ENCODE results near the gene ZFP30.

DNA sequence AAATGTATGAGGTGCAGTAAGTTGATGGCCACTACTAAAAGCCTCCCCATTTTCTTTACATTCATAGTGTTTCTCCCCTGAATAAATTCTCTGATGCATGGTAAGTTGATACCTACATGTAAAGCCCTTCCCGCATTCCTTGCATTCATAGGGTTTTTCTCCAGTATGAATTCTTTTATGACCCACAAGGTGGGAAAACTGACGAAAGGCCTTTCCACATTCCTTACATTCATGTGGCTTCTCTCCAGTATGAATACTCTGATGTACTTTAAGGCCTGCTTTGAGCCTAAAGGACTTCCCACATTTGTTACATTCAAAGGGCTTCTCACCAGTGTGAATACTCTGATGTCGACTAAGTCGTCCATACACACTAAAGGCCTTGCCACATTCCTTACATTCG, 43.8 kb upstream of the ZFP30 start:
- no peak for TF ChIP-seq POLR2A (IDR thresholded peaks at IDR 0.05)
- TF ChIP-seq, protein P1, sequence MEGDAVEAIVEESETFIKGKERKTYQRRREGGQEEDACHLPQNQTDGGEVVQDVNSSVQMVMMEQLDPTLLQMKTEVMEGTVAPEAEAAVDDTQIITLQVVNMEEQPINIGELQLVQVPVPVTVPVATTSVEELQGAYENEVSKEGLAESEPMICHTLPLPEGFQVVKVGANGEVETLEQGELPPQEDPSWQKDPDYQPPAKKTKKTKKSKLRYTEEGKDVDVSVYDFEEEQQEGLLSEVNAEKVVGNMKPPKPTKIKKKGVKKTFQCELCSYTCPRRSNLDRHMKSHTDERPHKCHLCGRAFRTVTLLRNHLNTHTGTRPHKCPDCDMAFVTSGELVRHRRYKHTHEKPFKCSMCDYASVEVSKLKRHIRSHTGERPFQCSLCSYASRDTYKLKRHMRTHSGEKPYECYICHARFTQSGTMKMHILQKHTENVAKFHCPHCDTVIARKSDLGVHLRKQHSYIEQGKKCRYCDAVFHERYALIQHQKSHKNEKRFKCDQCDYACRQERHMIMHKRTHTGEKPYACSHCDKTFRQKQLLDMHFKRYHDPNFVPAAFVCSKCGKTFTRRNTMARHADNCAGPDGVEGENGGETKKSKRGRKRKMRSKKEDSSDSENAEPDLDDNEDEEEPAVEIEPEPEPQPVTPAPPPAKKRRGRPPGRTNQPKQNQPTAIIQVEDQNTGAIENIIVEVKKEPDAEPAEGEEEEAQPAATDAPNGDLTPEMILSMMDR (IDR thresholded peaks at IDR 0.05), result no peak
- no peak for TF ChIP-seq POLR2AphosphoS5 (IDR thresholded peaks at IDR 0.05)
